T-helper 2 cell (primary cell): ENCODE results near the gene ESRRB.

Experiments used
- DNase-seq, 5 experiments: peaks; one replicate each; pipeline versions ENCODE4 v3.0.0 to v3.0.0-alpha.2; 2012 to 2022

Gene ESRRB

DNA sequence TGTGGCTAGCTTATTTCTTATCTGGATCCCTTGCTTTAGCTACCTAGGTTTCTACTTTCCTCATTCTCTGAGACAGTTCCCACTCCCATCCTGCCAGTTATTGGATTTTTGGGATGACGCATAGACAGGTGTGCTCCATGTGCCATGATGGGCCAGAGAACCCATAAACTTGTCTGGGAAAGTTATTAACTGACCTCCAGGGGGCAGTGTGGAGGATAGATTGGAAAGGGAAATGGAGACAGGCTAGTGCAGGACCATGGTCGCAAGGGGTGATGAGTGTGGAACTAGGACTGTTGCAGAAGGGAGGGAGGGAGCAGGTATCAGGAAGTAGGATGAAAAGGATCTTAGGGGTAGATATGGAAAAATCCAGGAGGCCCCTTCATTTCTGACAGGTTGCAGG, 80.3 kb downstream of the ESRRB start:
- peak in 1 of 5 experiments; percentile 20 for DNase-seq

DNA sequence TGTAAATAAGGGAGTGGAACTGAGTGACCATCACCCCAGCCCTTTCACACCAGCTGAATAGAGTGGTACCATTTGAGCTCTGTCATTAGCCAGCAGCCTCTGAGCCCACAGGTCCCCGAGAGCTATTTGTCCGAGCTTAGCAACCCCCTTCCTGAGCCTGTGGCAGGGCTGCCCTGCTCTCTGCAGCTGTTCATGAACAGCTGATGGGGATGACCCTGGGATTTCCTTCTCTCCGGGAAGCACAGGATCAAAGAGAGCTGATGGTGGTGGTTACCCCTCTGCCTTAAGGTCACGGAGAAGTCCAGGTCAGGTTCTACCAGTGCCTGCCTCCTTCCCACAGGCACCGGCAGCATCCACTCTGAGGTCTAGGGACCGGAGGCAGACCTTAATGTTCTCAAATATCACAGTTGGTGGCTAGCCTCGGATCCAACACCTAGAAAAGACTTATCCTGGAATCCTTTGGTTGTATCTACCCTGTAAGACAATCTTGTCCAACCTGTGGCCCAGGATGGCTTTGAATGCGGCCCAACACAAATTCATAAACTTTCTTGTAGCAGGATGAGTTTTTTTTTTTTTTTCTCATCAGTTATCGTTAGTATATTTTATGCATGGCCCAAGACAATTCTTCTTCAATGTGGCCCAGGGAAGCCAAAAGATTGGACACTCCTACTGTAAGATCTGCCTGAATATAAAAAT, 81.1 kb downstream of the ESRRB start:
- no peak for DNase-seq

DNA sequence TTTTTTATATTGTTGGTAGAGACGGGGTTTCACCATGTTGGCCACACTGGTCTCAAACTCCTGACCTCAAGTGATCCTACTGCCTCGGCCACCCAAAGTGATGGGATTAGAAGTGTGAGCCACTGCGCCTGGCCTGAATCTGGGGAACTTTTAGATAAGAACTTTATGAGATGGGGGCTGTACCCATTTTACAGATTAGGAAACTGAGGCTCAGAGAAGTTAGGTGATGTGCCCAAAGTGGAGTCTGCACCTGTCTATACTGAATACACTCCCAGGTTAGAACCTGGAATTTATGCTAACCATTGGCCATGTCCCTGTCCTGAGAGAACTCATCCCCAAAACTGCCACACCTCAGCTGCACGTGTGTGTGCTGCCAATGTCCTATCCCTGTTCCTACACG, 81.9 kb downstream of the ESRRB start:
- no peak for DNase-seq

DNA sequence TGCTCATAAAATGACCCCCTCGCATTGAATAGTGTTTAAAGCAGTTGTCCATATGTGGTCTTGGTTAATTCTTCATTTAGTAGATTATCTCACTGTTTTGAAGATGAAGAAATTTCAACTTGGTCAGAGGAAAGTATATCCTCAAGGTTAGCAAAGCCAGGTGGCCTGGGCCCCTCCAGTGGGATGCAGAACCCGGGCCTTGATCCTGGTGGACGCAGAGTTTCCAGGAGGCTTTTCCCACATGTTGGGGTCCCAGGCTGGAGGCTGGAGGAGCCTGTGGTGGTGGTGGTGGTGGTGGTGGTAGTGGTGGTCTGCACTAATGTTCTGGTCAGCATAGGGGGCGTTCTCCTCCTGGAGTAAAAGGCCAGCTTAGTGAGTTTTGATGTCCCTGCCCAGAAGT, 85.9 kb downstream of the ESRRB start:
- no peak for DNase-seq

DNA sequence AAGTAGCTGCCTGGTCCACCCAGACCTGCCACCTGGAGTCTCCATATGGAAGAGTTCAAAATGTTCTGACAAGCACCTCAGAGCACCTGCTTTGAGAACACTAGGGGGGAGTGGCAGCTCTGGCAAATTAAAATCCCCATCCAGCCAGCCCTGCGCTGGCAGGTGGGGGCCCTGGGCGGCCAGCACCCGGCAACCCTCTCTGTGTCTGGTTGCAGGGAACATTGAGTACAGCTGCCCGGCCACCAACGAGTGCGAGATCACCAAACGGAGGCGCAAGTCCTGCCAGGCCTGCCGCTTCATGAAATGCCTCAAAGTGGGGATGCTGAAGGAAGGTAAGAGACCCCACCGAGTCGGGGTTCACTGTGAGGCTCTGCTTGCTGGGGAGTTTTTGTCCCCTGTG, 86.4 kb downstream of the ESRRB start:
- DNase-seq: no peak

DNA sequence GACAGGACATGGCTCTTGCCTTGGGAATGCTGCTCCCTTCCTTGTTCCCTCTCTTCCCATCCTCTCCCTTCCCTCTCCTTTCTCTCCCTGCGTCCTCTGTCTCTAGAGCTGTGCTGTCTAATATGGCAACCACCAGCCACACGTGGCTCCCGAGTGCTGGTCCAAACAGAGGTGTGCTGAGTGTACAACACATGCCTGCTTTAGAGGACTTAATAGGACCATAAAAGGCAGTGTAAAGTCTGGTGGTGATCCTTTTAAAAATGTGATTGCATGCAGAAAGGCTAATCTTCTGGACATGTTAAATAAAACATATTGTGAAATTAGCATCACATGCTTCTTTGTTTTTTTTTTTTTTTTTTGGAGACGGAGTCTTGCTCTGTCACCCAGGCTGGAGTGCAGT, 87.2 kb downstream of the ESRRB start:
- no peak for DNase-seq

DNA sequence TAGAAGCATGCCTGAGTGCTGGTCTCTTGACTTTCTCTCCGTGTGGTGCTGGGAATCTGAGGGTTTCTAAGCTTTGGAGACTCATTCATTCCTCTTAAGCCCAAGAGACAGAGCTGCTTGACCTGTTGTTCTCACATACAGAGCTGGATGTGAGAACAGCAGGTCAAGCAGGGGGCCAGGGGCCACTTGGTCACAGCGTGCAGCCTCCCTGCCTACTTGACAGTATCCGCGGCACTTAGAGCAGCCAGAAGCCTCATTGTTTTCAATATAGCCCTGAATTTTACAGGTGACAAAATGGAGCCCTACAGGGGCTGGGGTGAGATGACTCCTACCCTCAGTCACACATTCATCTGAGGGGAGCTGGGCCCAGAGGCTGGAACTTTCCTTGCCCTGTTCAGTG, 88.9 kb downstream of the ESRRB start:
- no peak for DNase-seq

DNA sequence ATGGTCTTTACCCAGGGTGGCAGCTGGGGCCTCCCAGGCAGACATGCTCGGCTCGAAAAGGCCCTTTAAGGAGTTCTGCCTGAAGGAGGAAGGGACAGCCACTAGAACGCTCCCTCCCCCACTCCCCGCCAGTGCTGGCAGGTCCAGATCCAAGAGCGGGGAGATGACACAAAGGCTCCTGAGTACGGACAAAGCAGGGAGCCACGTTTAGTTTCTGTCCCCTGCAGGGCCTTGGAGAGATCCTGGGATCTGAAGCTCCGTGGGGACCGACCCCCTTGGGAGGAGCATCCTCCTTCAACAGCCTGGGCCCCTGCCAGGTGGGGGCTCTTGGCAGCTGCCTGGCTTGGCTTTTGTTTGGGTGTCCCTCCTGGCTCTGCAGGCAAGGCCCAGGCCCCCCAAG, 89.7 kb downstream of the ESRRB start:
- DNase-seq: no peak

DNA sequence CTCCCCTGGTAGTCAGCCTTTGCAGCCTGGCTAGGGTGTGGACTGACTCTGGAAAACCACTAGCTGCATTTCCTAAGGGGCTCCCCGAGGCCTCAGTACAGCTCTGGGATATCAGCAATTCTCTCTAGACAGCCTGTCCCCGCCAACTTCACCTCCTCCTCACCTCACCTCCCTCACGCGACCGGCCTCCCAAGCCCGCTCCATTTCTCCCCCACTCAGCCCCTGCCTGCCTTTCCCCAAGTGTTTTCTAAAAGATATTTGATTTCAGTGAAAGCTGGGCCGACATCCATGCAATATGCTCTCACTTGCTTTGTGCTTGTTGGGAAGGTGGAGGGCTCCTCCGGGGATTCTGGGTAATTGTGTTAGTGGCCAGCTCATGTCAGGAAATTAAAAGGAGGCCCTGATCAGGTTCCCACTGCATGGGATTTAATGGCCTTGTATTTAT, 91.8 kb downstream of the ESRRB start:
- DNase-seq: no peak

DNA sequence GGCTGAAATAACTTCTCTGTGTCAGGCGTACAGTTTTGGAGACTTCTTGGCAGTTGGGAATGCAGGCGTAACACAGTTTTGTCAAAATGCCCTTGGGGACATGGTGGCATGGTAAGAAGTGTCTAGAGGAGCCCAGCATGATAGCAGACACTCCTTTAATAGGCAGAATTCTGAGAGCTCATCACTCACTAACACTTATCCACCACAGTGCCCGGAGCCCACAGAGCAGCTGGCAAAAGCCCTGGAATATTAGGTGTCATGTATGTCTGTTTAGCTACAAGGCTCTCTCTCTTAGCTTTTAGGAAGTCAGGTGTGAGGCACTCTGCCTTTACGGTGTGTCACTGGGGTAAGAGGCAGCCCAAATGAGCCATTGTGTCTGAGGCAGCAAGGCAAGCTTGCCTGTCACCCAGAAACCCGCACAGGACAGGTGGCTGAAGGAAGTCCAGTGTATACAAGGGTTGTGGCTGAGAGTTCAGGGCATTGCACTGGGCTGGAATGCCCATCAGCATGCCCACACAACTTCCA, 96.3 kb downstream of the ESRRB start:
- DNase-seq: no peak

DNA sequence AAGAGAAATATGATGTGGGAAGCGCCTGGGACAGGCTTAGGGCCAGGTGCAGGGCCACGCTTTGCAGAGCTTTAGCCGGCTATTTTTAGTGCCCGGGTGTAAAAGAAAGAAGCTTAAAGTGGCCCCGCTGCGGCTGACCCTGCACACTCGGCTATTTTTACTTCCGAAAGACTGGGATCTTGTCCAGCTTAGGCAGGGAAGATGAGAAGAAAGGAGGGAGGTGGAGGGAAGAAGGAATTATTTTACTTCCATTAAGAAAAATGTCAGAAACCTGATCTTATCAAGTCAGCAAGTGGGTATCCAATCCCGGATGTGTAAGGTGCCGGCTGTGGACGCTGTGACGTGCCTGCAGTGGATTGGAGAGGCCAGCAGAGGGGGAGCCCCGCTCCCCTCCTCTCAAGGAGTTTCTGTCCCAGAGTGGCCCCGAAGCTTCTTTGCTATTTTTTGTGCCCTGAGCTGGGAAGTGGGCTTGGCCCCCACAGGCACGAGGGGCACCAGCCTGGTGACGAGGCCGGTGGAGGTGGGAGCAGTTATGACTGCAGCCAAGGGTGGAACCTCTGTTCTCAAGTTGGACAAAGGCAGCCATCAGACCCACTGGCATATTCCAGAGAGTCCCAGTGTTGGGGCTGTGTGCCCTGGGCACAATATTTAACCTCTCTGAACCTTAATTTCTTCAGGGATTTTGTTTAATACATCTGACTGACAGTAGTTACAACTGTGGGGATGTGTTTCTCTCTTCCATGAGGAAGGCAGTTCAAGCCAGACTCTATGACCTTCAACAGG, 97.7 kb downstream of the ESRRB start:
- no peak for DNase-seq

DNA sequence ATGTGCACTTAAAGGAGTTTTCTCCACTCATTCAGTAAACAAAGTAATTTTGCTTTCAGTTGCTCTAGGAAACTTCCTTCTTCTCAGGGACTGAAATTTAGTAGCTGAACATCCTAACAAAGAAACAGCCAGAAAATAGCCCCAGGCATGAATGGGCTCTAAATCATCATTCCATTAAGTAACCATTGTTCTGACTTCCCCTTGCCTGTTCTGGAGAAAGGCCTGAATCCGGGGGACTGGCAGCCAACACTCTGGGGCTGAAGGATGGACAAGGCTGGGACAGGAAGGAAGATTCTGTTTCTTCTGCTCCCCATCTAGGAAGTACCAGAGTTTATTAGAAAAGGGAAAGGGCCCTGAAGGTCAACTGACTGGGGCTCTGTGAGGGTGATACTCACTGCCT, 104.5 kb downstream of the ESRRB start:
- no peak for DNase-seq

DNA sequence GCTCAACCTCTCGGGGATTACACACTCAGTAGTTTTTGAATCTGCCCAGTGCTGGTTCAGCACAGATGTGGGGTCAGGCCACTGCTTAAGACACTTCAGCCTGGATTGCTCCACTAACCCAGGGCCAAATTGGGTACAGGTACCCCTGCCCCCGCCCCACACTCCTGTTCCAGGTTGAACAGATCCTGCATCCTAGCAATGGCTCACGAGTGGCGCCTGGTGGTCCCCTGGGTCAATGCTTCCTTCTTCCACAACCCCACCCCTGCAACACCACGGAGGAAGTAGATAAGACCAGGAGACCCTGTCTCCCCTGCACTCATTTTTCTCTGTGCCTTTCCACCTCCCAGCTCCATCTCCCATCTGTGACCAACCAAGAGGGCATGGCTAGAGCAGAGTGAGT, 108.4 kb downstream of the ESRRB start:
- no peak for DNase-seq

DNA sequence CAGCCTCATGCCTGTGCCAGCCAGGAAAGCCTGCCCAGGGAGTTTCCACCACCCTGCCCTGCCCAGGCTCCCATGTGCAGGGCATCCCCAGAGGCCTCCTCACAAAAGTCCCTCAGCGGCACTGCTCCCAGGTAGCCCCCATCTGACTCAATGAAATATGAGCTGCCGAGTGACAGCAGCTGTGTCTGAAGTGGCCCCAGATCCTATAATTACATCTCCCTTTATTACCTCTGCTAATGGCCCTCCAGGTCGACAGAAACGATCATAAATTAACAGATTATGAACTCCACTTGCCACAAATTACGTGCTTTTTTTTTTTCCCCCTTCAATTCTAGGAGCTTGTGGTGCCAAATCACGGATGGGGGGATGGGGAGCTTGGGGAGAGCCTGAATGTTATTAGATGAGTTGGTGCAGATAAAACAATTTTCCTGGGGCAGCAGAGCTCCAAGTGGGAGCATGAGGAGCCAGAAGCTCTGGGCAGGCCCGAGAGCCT, 110.4 kb downstream of the ESRRB start:
- DNase-seq: no peak

DNA sequence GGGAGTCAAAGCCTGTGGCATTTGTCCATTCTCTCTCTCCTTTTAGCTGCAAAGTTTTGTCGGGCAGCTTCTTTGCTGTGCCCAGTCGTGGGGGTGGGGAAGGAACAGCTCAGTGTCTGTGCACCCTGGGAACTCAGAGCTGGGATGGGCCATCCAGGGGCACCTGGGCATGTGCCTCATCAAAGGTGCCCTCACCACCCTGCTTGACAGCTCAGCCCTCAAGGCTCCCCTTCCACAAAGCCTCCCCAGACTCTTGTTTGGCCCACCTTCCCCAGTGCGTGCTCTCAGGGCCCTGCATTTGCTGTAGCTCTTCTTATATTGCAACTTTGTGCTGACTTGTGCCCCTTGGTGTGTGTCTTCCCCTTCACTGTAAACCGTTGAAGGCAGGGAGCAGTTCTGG, 112.6 kb downstream of the ESRRB start:
- DNase-seq: no peak

DNA sequence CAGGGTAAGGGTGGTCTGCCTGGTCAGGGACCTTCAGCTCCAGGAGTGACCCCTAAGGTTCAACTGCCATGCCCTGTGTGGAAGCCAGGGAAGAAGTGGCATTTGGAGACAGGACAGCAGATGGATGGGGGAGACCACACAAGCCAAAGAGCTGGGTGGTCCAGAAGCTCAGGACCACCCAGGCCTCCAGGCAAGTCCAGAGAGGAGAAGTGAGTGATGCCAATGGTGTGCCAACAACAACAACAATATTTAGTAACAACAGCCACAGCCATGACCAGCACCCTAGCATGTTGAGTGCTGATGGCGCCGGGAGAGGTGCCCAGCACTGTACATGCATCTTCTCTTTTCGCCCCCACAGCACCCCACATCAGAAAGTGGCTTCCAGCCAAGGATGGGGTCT, 113.7 kb downstream of the ESRRB start:
- no peak for DNase-seq

DNA sequence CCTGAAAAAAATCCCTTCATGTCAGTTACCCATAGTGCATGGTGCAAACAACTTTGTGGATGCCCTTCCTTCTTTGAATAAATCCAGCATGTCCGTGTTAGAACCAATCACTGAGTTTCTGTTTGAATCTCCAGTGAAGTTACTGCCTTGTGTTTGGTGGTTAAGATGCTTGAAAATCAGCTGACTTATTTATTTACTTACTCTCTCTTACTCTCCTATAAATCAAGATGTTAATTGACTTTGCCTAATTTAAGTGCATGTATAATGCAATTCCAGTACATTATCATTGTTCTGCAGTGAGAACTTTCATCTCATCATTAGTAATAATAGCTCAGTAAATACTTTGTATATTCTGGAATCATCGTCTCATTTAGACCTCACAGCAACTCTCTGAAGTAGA, 114.2 kb downstream of the ESRRB start:
- DNase-seq: no peak

DNA sequence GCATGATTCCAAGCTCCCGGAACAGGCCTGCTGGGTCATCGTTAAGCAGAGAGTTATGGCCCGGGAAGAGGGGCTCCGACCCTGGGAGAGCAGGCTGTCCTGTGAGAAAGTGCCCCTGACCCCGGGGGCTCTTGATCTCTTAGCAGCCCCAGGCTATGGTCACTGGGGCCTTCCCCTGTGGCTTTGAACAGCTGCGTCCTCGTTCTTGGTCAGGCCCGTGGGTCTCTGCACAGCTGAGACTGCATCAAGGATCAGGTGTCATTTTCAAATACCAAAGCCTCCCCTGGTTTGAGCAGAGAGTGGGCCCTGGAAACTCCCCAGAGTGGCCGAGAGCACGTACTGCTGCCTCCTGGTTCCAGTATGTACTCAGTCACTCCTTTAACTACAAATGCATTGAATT, 114.8 kb downstream of the ESRRB start:
- DNase-seq: no peak

DNA sequence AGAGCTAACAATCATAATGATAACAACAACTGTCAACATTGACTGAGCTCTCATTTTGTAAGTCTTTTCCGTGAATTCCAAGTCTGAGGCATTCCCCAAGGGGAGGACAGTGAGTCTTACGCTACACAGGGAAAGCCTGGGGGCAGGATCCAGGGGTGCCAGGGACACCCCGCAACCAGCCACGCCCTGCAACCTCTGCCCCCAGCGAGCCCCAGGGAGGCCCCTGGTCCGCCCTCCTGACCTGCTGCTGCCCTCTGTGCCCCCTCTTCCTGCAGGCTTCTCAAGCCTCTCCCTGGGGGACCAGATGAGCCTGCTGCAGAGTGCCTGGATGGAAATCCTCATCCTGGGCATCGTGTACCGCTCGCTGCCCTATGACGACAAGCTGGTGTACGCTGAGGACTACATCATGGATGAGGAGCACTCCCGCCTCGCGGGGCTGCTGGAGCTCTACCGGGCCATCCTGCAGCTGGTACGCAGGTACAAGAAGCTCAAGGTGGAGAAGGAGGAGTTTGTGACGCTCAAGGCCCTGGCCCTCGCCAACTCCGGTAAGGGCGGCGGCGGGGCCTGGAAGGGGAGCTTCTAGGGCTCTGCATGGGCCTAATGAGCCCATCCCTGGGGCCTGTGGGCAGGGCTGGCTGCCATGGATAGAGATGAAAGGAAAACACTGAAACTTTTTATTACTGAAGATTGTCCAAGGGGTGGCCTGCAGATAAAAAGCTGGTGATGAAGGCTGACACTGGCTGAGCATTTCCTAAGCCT, 115.4 kb downstream of the ESRRB start:
- no peak for DNase-seq

DNA sequence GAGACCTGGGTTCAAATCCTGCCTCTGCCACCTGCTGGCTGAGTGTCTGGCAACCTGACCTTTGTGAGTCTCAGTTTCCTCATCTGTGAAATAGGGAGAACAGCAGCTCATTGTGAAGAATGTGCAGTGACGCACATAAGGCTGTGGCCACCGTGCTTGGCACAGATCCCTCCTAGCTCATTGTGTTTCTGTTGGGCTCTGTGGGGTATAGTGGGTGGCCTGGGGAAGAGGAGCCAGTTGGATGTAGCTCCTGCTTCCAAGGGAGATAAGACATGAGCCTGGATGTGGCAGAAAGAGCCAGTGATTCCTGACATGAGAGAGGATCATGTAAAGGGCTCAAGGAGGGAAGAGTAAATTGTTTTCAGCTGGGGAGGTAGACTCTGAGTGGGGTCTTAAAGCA, 120.0 kb downstream of the ESRRB start:
- no peak for DNase-seq

DNA sequence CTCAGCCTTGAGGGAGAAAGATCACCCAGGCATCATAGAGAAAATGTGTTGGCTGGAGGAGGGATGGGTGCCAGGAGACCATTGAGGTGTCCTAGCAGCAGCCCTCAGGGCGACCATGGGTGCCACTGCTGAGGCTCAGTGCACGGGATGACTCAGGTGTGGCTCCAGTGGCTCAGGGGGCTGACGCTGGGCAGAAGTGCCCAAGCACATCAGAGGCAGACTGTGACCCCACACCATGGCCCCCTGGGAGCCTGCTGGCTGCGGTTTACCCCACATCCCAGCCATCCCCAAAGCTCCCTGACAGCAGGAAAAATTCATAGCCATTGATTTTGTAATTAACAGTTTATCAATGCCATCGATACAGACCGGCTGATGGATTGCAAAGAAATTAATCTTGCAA, 120.7 kb downstream of the ESRRB start:
- DNase-seq: no peak

DNA sequence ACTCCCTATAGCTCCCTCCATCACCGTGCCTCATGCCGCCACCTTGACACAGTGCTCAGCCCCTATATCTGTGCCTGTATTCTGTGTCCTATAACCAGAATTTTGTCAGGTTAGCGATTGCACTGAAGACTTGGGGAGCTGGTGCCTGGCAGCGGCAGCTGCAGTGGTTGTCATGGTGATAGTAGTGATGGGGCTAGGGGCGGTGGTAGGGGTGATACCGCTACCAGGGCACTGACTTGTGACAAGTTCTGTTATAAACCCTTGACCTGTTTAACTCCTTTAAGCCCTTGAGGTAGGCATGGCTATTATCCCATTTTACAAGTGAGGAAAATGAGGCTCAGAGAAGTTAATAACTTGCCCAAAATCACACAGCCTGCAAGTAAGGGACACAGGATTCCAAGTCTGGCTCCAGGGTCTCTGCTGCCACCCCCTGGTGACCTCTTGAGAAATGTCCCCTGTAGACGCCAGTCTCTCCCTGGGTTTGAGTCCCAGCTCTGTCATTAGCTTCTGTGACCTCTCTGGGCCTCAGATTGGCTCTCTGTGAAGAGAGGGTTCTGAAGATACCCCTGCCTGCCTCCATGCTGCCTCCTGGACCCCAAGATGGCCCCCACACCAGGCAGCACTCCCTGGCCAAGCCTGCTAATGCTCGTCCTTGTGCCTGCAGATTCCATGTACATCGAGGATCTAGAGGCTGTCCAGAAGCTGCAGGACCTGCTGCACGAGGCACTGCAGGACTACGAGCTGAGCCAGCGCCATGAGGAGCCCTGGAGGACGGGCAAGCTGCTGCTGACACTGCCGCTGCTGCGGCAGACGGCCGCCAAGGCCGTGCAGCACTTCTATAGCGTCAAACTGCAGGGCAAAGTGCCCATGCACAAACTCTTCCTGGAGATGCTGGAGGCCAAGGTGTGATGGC, 121.9 kb downstream of the ESRRB start:
- no peak for DNase-seq
